Measurements from ENCODE around the gene KLF9.

KLF9 gene

DNA sequence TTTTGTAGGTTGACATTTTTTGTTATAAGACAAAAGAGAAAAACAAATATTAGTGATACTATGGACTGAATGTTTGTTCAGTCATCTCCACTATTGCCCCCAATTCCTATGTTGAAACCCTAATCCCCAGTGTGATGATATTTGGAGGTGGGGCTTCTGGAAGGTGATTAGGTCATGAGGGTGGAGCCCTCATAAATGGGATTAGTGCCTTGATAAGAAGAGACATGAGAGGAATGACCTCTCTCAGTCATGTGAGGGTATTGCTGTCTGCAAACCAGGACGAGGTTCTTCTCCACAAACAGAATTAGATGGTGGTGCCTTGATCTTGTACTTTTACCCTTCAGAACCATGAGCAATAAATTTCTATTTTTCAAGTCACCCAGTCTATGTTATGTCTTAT is 34.5 kb upstream of the KLF9 start:
- DNase-seq (ENCODE audit: low spot score), result no peak
- ATAC-seq (ENCODE audit: low read depth), result no peak
- Histone ChIP-seq H3K36me3 (ENCODE audit: low read depth) (no peaks in the 10 kb centered on the region), H3K27me3 (ENCODE audit: insufficient read depth, poor library complexity, severe bottlenecking) (no peaks in the 10 kb centered on the region), H3K4me1 (ENCODE audit: insufficient read depth, poor library complexity, severe bottlenecking) (peaks cover 4% of the 10 kb centered on the region), H3K4me3 (ENCODE audit: severe bottlenecking) (no peak overlapping the region), H3K27ac (ENCODE audit: poor library complexity, severe bottlenecking) (no peak overlapping the region), H3K9me3 (ENCODE audit: severe bottlenecking) (no peaks in the 10 kb centered on the region)
- no peak for TF ChIP-seq CTCF (IDR thresholded peaks at IDR 0.05; ENCODE audit: poor library complexity, severe bottlenecking)

DNA sequence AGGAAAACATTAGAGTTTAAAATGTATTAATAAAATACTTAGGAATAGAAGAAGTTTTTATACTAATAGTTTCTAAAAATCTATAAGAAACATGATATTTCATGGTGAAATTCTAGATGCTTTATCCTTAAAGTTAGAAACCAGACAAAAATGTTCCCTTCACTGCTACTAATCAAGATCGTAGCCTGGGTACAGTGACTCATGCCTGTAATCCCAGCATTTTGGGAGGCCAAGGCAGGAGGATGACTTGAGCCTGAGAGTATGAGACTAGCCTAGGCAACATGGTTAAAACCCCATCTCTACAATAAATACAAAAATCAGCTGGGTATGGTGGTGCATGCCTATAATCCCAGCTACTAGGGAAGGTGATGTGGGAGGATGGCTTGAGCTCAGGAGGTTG is 30.4 kb upstream of the KLF9 start:
- TF ChIP-seq CTCF (IDR thresholded peaks at IDR 0.05; ENCODE audit: poor library complexity, severe bottlenecking), result no peak
- Histone ChIP-seq H3K4me1 (ENCODE audit: insufficient read depth, poor library complexity, severe bottlenecking) (peaks cover 4% of the 10 kb centered on the region), H3K36me3 (ENCODE audit: low read depth) (no peaks in the 10 kb centered on the region), H3K4me3 (ENCODE audit: severe bottlenecking) (no peak overlapping the region), H3K9me3 (ENCODE audit: severe bottlenecking) (no peaks in the 10 kb centered on the region), H3K27me3 (ENCODE audit: insufficient read depth, poor library complexity, severe bottlenecking) (no peaks in the 10 kb centered on the region), H3K27ac (ENCODE audit: poor library complexity, severe bottlenecking) (no peak overlapping the region)
- DNase-seq (ENCODE audit: low spot score) (no peak), ATAC-seq (ENCODE audit: low read depth) (no peak)

- no peaks in the 10 kb centered on the region for H3K27me3 ChIP-seq (ENCODE audit: insufficient read depth, poor library complexity, severe bottlenecking)
- DNase-seq (ENCODE audit: low spot score), result no peak
- no peak for TF ChIP-seq CTCF (IDR thresholded peaks at IDR 0.05; ENCODE audit: poor library complexity, severe bottlenecking)
- no peak overlapping the region for H3K27ac ChIP-seq (ENCODE audit: poor library complexity, severe bottlenecking)
- no peak for ATAC-seq (ENCODE audit: low read depth)
- H3K4me3 ChIP-seq (ENCODE audit: severe bottlenecking), result no peak overlapping the region
- peaks cover 20% of the 10 kb centered on the region for H3K4me1 ChIP-seq (ENCODE audit: insufficient read depth, poor library complexity, severe bottlenecking)
- no peaks in the 10 kb centered on the region for H3K9me3 ChIP-seq (ENCODE audit: severe bottlenecking)
- no peaks in the 10 kb centered on the region for H3K36me3 ChIP-seq (ENCODE audit: low read depth)
Measured at GRCh38 chr9:70442328-70442848, 27.9 kb upstream of the KLF9 start.

DNA sequence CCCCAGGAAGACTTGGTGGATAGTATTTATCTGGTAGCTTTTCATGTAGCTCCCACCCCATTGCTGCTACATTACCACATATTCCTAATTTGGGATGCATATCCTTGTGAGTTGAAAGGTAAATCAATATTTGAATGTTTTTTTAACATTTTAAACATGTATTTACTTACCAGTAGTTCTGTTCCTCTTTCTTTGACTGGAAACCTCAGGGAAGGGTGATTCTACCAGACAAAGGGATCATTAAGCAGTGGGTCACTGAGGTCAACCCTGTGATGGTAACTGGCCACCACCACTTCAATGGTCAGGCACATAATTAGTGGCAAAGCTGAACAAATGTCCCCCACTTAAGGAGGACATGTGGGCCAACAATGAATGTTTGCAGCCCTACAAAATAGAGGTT is 27.2 kb upstream of the KLF9 start:
- TF ChIP-seq CTCF (IDR thresholded peaks at IDR 0.05; ENCODE audit: poor library complexity, severe bottlenecking), result no peak
- Histone ChIP-seq H3K4me3 (ENCODE audit: severe bottlenecking) (no peak overlapping the region), H3K36me3 (ENCODE audit: low read depth) (no peaks in the 10 kb centered on the region), H3K27ac (ENCODE audit: poor library complexity, severe bottlenecking) (no peak overlapping the region), H3K9me3 (ENCODE audit: severe bottlenecking) (no peaks in the 10 kb centered on the region), H3K4me1 (ENCODE audit: insufficient read depth, poor library complexity, severe bottlenecking) (peaks cover 26% of the 10 kb centered on the region), H3K27me3 (ENCODE audit: insufficient read depth, poor library complexity, severe bottlenecking) (no peaks in the 10 kb centered on the region)
- ATAC-seq (ENCODE audit: low read depth) (no peak), DNase-seq (ENCODE audit: low spot score) (no peak)

GRCh38 chr9:70439991-70440706 is 25.7 kb upstream of the KLF9 start:
- Histone ChIP-seq H3K27me3 (ENCODE audit: insufficient read depth, poor library complexity, severe bottlenecking) (no peaks in the 10 kb centered on the region), H3K27ac (ENCODE audit: poor library complexity, severe bottlenecking) (peak overlapping the region; percentile 72), H3K4me3 (ENCODE audit: severe bottlenecking) (no peak overlapping the region), H3K36me3 (ENCODE audit: low read depth) (no peaks in the 10 kb centered on the region), H3K4me1 (ENCODE audit: insufficient read depth, poor library complexity, severe bottlenecking) (peaks cover 38% of the 10 kb centered on the region), H3K9me3 (ENCODE audit: severe bottlenecking) (no peaks in the 10 kb centered on the region)
- no peak for ATAC-seq (ENCODE audit: low read depth)
- no peak for TF ChIP-seq CTCF (IDR thresholded peaks at IDR 0.05; ENCODE audit: poor library complexity, severe bottlenecking)
- no peak for DNase-seq (ENCODE audit: low spot score)

Data from RWPE2 (cell line).